IMR-90 (cell line): ENCODE results near the gene PLA2G4E. TPM values are rescaled to one million over a fixed set of nuclear protein-coding genes. Genes with fewer than 3 reads are reported as not detected.

Experiments used
- ATAC-seq: fragments of 200-7000 bp; cut with Tn5 transposase; 2 replicates; pipeline ENCODE4 v1.9.1; 2020; ENCODE audit warnings: low read depth, mild to moderate bottlenecking, moderate library complexity
- BruUV-seq: library from RNA; stranded (reverse); fragments of 400-500 nt; replicated peaks from 2 replicates; lab custom pipeline; 2021; lab: Mats Ljungman, UMichigan
- CTCF ChIA-PET: fragments of 300-600 bp; formaldehyde crosslinking; extraction: SDS; loops from one replicate; lab custom pipeline; 2021; ENCODE audit warnings: antibody characterized with exemption; lab: Yijun Ruan, JAX
- POLR2A ChIA-PET: fragments of 300-600 bp; sonication (Branson Sonifier 250); formaldehyde crosslinking; loops from one replicate; lab custom pipeline; 2022; ENCODE audit warnings: antibody characterized with exemption; ENCODE audit not compliant: unreplicated experiment; lab: Charles Lee
- DNase-seq: peaks from one replicate; pipeline ENCODE4 v3.0.0; 2013
- H2AFZ ChIP-seq: replicated peaks from 2 replicates; pipeline ENCODE3; 2013; ENCODE audit warnings: low read length, mild to moderate bottlenecking; ENCODE audit not compliant: poor library complexity
- H2AK5ac ChIP-seq: 2 replicates; pipeline ENCODE4 v1.6.1; 2013; ENCODE audit warnings: low read depth, low read length, inconsistent platforms
- H2AK9ac ChIP-seq: replicated peaks from 2 replicates; pipeline ENCODE3; 2013; ENCODE audit warnings: mild to moderate bottlenecking, low read depth, low read length, moderate library complexity; ENCODE audit not compliant: poor library complexity
- H2BK120ac ChIP-seq: 2 replicates; pipeline ENCODE4 v1.6.1; 2013; ENCODE audit warnings: low read depth, low read length, inconsistent platforms
- H2BK15ac ChIP-seq: 3 replicates; pipeline ENCODE4 v1.6.1; 2013; ENCODE audit warnings: low read depth, low read length, inconsistent platforms
- H2BK20ac ChIP-seq: 2 replicates; pipeline ENCODE4 v1.6.1; 2013; ENCODE audit warnings: low read depth, mild to moderate bottlenecking, inconsistent platforms, low read length, moderate library complexity
- H2BK5ac ChIP-seq: 2 replicates; pipeline ENCODE4 v1.6.1; 2013; ENCODE audit warnings: mild to moderate bottlenecking, low read depth, low read length, inconsistent platforms; ENCODE audit not compliant: poor library complexity, severe bottlenecking
- H3K14ac ChIP-seq: replicated peaks from 2 replicates; pipeline ENCODE4 v1.6.1; 2013; ENCODE audit warnings: low read depth, low read length, inconsistent platforms
- H3K18ac ChIP-seq: 2 replicates; pipeline ENCODE4 v1.6.1; 2013; ENCODE audit warnings: low read depth, low read length, control low read depth
- H3K23ac ChIP-seq: 2 replicates; pipeline ENCODE4 v1.6.1; 2013; ENCODE audit warnings: low read depth, low read length, inconsistent platforms
- H3K27ac ChIP-seq: 2 replicates; pipeline ENCODE4 v1.5.1; 2013; ENCODE audit warnings: mild to moderate bottlenecking, control low read depth, low read length; ENCODE audit not compliant: insufficient read depth
- H3K27me3 ChIP-seq: 2 replicates; pipeline ENCODE4 v1.6.1; 2013; ENCODE audit warnings: low read length; ENCODE audit not compliant: control insufficient read depth, insufficient read depth
- H3K36me3 ChIP-seq: 2 replicates; pipeline ENCODE4 v1.6.1; 2013; ENCODE audit warnings: low read length, mixed read lengths; ENCODE audit not compliant: control insufficient read depth, insufficient read depth
- H3K4ac ChIP-seq: 2 replicates; pipeline ENCODE4 v1.6.1; 2013; ENCODE audit warnings: low read depth, low read length, inconsistent platforms
- H3K4me1 ChIP-seq: 2 replicates; pipeline ENCODE4 v1.6.1; 2013; ENCODE audit warnings: low read length, mixed read lengths; ENCODE audit not compliant: control insufficient read depth, insufficient read depth
- H3K4me2 ChIP-seq: 2 replicates; pipeline ENCODE4 v1.6.1; 2013; ENCODE audit warnings: low read depth, mild to moderate bottlenecking, control low read depth, low read length, moderate library complexity
- H3K4me3 ChIP-seq: 2 replicates; pipeline ENCODE4 v1.5.1; 2013; ENCODE audit warnings: low read depth, mild to moderate bottlenecking, control low read depth, low read length, moderate library complexity; ENCODE audit not compliant: insufficient read depth
- H3K56ac ChIP-seq: 2 replicates; pipeline ENCODE4 v1.6.1; 2013; ENCODE audit warnings: low read length, inconsistent platforms; ENCODE audit not compliant: insufficient read depth; ENCODE audit errors: extremely low read depth
- H3K79me1 ChIP-seq, 2 experiments: 2 replicates each; pipeline ENCODE4 v1.6.1; 2013; ENCODE audit warnings: low read length in 2 of 2, inconsistent platforms in 1 of 2, low read depth in 1 of 2
- H3K9ac ChIP-seq: 2 replicates; pipeline ENCODE4 v1.6.1; 2013; ENCODE audit warnings: low read depth, low read length, control low read depth
- H3K9me1 ChIP-seq: 2 replicates; pipeline ENCODE4 v1.6.1; 2013; ENCODE audit warnings: low read length, inconsistent platforms; ENCODE audit not compliant: insufficient read depth
- H3K9me3 ChIP-seq: 2 replicates; pipeline ENCODE4 v1.6.1; 2013; ENCODE audit warnings: low read length; ENCODE audit not compliant: control insufficient read depth, insufficient read depth
- H4K20me1 ChIP-seq: 2 replicates; pipeline ENCODE4 v1.6.1; 2013; ENCODE audit warnings: low read length, inconsistent platforms; ENCODE audit not compliant: insufficient read depth
- H4K5ac ChIP-seq: 2 replicates; pipeline ENCODE4 v1.6.1; 2013; ENCODE audit warnings: mild to moderate bottlenecking, low read depth, low read length, control low read depth
- H4K8ac ChIP-seq, 2 experiments: 2 replicates each; pipeline ENCODE4 v1.6.1; 2013; ENCODE audit warnings: low read depth in 2 of 2, low read length in 2 of 2, control low read depth in 1 of 2, inconsistent platforms in 1 of 2
- H4K91ac ChIP-seq: 2 replicates; pipeline ENCODE4 v1.6.1; 2013; ENCODE audit warnings: low read depth, low read length, inconsistent platforms; ENCODE audit not compliant: insufficient read depth
- BHLHE40 ChIP-seq: fragments of 150-350 bp; IDR thresholded peaks from 2 replicates; pipeline ENCODE4 v1.6.1; 2016; ENCODE audit warnings: mild to moderate bottlenecking, low read depth, low read length
- CEBPB ChIP-seq: IDR thresholded peaks from 2 replicates; pipeline ENCODE4 v1.6.1; 2012; ENCODE audit warnings: low read depth, low read length, improper control_type of control experiment
- MAFK ChIP-seq: IDR thresholded peaks from 2 replicates; pipeline ENCODE4 v1.6.1; 2012; ENCODE audit warnings: low read depth, low read length, improper control_type of control experiment
- MAZ ChIP-seq: IDR thresholded peaks from 2 replicates; pipeline ENCODE4 v1.6.1; 2012; ENCODE audit warnings: low read depth, mild to moderate bottlenecking, low read length, improper control_type of control experiment, moderate library complexity, borderline replicate concordance
- MXI1 ChIP-seq: IDR thresholded peaks from 2 replicates; pipeline ENCODE4 v1.6.1; 2012; ENCODE audit warnings: low read depth, mild to moderate bottlenecking, low read length, moderate library complexity, borderline replicate concordance
- NFE2L2 ChIP-seq: fragments of 150-350 bp; IDR thresholded peaks from 2 replicates; pipeline ENCODE4 v1.6.1; 2016; ENCODE audit warnings: low read depth, mild to moderate bottlenecking, low read length
- POLR2A ChIP-seq: IDR thresholded peaks from 2 replicates; pipeline ENCODE4 v1.6.1; 2012; ENCODE audit warnings: mild to moderate bottlenecking, low read depth, low read length
- RFX5 ChIP-seq: IDR thresholded peaks from 2 replicates; pipeline ENCODE4 v1.8.0; 2012; ENCODE audit warnings: low read depth, mild to moderate bottlenecking, low read length, moderate library complexity
- SMC3 ChIP-seq: fragments of 150-350 bp; IDR thresholded peaks from 2 replicates; pipeline ENCODE4 v1.6.1; 2016; ENCODE audit warnings: low read depth, mild to moderate bottlenecking, antibody characterized with exemption, low read length, moderate library complexity
- WGBS, 2 experiments: methylation state at CpG; one replicate each; pipeline versions ENCODE4 v1.1.5 to v1.1.7; 2013; ENCODE audit warnings: missing lambda C conversion rate in 2 of 2; ENCODE audit not compliant: insufficient read length in 1 of 2; ENCODE audit errors: extremely low coverage in 2 of 2; 5-methylcytosine and 5-hydroxymethylcytosine counted together
- dilution Hi-C: fragments of 300-500 bp; cut with HindIII; formaldehyde crosslinking; loops from one replicate; pipeline ENCODE4 v1.14.3; 2018; ENCODE audit warnings: low sequenced_read_pairs; ENCODE audit not compliant: unreplicated experiment
- in situ Hi-C: fragments of 300-500 bp; cut with MboI; formaldehyde crosslinking; loops from 3 replicates; pipeline ENCODE4 v1.14.3; 2019; ENCODE audit warnings: low sequenced_read_pairs, inconsistent platforms, mixed read lengths
- intact Hi-C: fragments of 100-400 bp; cut with micrococcal nuclease; formaldehyde crosslinking; loops from 2 replicates; pipeline ENCODE4 v1.10.0; 2022
- polyA plus RNA-seq, 3 experiments: library from polyadenylated mRNA; depleted of rRNA; stranded (reverse); fragments of >200 nt; gene quantifications; 2 replicates each; pipeline ENCODE4 v1.2.3, GENCODE V29; 2012; ENCODE audit warnings: low replicate concordance in 1 of 3
- total RNA-seq: library from RNA; depleted of rRNA; stranded (reverse); fragments of >200 nt; gene quantifications from 2 replicates; pipeline ENCODE4 v1.2.3, GENCODE V29; 2012
- TF ChIP-seq, protein P1 (sequence below): fragments of 150-350 bp; IDR thresholded peaks from 2 replicates; pipeline ENCODE4 v1.6.1; 2017; ENCODE audit warnings: mild to moderate bottlenecking, antibody characterized with exemption, low read length, low read depth
- TF ChIP-seq, protein P2 (sequence below): fragments of 150-350 bp; IDR thresholded peaks from 2 replicates; pipeline ENCODE4 v1.6.1; 2016; ENCODE audit warnings: low read depth, mild to moderate bottlenecking, low read length, moderate library complexity, borderline replicate concordance

The PLA2G4E gene
- total and polyA plus RNA-seq, 2 of the 4 experiments (the other 2 are of a cell fraction) = not detected

DNA sequence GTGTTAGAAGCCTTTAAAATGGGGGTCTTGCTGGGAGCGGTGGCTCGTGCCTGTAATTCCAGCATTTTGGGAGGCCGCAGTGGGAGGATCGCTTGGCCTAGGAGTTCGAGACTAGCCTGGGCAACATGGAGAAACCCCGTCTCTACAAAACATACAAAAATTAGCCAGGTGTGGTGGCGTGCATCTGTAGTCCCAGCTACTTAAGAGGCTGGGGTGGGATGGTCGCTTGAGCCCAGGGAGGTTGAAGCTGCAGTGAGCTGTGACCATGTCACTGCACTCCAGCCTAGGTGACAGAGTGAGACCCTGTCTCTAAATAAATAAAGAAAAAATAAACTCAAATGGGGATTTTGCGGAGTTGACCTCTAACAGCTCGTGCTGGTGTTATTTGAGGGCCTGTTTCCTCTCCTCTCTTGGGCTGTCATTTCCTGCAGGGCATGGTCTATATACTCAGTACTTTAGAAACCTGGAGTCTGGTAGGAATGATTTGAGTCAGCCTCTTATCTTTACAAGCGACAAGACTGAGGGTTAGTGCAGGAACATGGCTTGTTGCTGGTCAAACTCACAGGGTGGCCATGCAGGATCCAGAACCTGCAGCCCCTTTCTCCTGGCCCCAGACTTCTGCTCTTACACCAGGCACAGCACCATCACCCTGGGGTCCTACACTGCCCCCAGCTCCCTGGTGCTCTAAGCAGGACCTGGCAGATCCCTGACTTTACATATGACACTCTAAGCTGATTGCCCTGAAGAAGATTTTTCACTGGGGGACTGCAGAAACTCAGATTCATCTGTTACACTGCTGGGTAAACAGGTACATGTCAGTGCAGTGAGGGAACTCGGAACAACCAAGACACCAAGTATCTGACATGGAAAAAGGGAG, 63.6 kb downstream of the PLA2G4E start (continued):
- TF ChIP-seq, protein P1, sequence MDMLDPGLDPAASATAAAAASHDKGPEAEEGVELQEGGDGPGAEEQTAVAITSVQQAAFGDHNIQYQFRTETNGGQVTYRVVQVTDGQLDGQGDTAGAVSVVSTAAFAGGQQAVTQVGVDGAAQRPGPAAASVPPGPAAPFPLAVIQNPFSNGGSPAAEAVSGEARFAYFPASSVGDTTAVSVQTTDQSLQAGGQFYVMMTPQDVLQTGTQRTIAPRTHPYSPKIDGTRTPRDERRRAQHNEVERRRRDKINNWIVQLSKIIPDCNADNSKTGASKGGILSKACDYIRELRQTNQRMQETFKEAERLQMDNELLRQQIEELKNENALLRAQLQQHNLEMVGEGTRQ = no peak

DNA sequence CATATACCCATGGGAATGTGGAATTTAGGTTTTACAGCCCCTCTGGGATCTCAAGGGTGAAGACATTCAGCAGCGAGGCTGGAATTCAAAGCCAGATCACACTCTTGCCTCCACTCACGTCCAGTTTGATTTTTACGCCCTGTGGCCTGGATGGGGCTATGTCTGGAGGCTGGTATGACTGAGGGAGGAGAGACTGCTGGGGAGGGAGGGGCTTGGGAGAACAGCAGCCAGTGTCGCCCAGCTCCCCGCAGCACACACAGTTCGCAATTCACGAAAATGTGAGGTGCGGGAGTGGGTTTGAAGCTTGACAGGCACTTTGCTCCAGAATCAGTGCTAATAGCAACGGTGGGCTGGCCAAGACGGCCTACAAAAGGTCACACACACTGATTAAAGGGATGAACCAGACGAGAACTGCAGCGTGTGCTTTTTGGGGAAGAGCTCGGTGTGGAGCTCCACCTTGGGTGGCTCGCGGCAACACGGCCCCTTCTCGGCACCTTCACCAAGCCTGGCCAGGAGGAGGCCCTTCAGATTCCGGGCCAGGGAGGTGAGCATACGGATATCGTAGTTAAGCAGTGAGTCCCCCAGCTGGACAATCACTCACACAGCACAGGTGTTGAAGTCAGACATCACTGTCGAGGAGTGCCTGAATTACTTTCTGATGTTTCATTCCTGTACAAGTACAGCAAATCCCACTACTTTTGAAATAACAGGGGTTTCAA, 64.9 kb downstream of the PLA2G4E start:
- no peak overlapping the region for H3K56ac ChIP-seq
- H2AK9ac ChIP-seq = peak overlapping the region; percentile 30
- peaks cover 7% of the 10 kb centered on the region for H3K36me3 ChIP-seq
- H4K5ac ChIP-seq = no peak overlapping the region
- 0 out of 2 replicates have a peak overlapping the region, but pooled peaks have one; percentile 37 for H2AK5ac ChIP-seq
- POLR2A ChIA-PET = no interaction called here
- H2BK5ac ChIP-seq = no peak overlapping the region
- H3K4me3 ChIP-seq = no peak overlapping the region
- H4K8ac ChIP-seq = 0 out of 4 replicates have a peak overlapping the region, but pooled peaks of 1 of the 2 experiments have one; percentile 21
- H3K4ac ChIP-seq = peak overlapping the region; percentile 1; the same call in 1 of the 2 replicates
- peaks cover 33 to 76% of the 10 kb centered on the region in 2 experiments for H3K79me1 ChIP-seq
- no peak overlapping the region for H3K18ac ChIP-seq
- in situ Hi-C loops = no loop called here
- no peak overlapping the region for H3K14ac ChIP-seq
- no peak overlapping the region for H3K9ac ChIP-seq
- H2BK20ac ChIP-seq = no peak overlapping the region
- H4K91ac ChIP-seq = no peak overlapping the region
- H4K20me1 ChIP-seq = peaks cover 10% of the 10 kb centered on the region; the same call in 1 of the 2 replicates
- CTCF ChIA-PET = interaction anchor here (0.8 kb wide), 1 partner anchor 12 kb away, joined by 3 read pairs; no protein-coding TSS in a partner anchor
- peaks cover 12% of the 10 kb centered on the region for H3K4me1 ChIP-seq
- H3K9me3 ChIP-seq = no peaks in the 10 kb centered on the region
- 0 out of 2 replicates have a peak overlapping the region, but pooled peaks have one; percentile 34 for H3K23ac ChIP-seq
- H3K27ac ChIP-seq = no peak overlapping the region
- dilution Hi-C loops = no loop called here
- H2AFZ ChIP-seq = no peak overlapping the region
- H2BK120ac ChIP-seq = no peak overlapping the region
- no peaks in the 10 kb centered on the region for H3K27me3 ChIP-seq
- no TSS peak for BruUV-seq
- ATAC-seq (no peak), DNase-seq (no peak)
- no peak overlapping the region for H2BK15ac ChIP-seq
- intact Hi-C loops = no loop called here
- H3K9me1 ChIP-seq = peaks cover 19% of the 10 kb centered on the region
- H3K4me2 ChIP-seq = no peak overlapping the region
- 75% methylated on average over 11 of the region's 21 CpGs; no CpG with 5 or more reads in 1 of the 2 experiments for WGBS, 2 experiments
- TF ChIP-seq NFE2L2 = no peak
- TF ChIP-seq MAFK = no peak
- TF ChIP-seq POLR2A = no peak
- TF ChIP-seq RFX5 = no peak
- TF ChIP-seq, protein P1 = no peak
- TF ChIP-seq, protein P2, sequence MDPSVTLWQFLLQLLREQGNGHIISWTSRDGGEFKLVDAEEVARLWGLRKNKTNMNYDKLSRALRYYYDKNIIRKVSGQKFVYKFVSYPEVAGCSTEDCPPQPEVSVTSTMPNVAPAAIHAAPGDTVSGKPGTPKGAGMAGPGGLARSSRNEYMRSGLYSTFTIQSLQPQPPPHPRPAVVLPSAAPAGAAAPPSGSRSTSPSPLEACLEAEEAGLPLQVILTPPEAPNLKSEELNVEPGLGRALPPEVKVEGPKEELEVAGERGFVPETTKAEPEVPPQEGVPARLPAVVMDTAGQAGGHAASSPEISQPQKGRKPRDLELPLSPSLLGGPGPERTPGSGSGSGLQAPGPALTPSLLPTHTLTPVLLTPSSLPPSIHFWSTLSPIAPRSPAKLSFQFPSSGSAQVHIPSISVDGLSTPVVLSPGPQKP = no peak
- no peak for TF ChIP-seq BHLHE40
- no peak for TF ChIP-seq MAZ
- no peak for TF ChIP-seq MXI1
- no peak for TF ChIP-seq SMC3
- TF ChIP-seq CEBPB = no peak
